IPS DF 19.7 (cell line): ENCODE measurements around the gene RBM33.
"Not testable (repeated sequence)": the region's sequence is repeated elsewhere in the genome, so short reads cannot be mapped to it uniquely, and the experiment has no call there.

Experiments used
- DNase-seq: peaks from one replicate; pipeline ENCODE4 v3.0.0-alpha.2; 2013; ENCODE audit warnings: low read depth, low spot score

Gene RBM33

GRCh38 chr7:155688237-155688636, 43.8 kb downstream of the RBM33 start:
- DNase-seq = not testable (repeated sequence)

GRCh38 chr7:155690655-155691054, 46.2 kb downstream of the RBM33 start:
- DNase-seq = not testable (repeated sequence)

DNA sequence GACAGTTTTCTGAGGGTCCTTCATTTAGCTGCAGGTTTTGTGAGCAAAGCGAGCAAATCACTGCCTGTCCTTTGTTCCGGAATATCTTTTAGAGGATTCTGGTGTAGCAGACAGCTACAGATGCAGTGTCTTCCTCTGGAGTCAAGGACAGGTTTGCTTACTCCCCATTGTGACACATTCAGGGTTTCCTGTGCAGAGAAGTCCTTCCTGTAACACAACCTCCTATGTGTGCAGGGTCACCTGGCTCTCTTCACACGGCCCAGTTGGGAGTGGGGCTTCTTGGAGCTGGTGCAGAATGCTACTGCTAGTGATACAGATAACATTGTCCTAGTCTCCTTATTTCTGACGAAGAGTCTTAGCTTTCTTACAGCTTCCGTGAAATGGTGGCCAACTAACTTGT, 47.9 kb downstream of the RBM33 start:
- peak; percentile 17 for DNase-seq

GRCh38 chr7:155693826-155694225, 49.4 kb downstream of the RBM33 start:
- no peak for DNase-seq

DNA sequence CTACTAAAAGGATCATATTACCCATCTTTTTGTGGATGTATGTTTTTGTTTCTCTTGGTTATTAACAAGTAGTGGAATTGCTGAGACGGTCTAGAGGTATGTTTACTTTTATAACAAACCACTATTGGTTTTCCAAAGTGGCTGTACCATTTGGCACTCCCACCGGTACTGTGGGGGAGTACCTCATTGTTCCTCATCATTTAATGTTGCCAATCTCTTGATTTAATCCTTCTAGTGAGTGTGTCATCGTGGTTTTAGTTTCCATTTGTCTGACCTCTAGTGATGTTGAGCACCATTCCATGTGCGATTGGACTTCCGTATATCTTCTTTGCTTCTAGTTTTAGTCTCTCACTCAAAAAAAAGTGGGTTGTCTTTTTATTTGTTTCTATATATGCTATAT, 50.4 kb downstream of the RBM33 start:
- no peak for DNase-seq

DNA sequence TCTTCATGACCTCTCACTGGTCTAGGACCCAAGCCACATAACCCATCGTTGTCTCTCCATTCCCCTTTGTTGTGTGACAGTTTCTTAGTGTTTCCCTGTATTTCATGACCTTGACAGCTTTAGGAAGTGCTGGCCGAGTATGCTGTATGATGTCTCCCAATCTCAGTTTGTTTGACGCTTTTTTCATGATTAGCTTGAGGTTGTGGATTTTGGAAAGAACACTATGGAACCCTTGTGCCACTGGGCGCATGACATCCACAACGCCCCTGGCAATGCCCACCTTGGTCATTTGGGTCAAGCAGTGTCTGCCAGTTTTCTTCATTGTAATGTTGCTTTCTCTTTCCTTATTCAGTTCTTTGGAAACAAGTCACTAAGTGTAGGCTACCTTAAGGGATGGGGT, 52.3 kb downstream of the RBM33 start:
- DNase-seq = no peak

DNA sequence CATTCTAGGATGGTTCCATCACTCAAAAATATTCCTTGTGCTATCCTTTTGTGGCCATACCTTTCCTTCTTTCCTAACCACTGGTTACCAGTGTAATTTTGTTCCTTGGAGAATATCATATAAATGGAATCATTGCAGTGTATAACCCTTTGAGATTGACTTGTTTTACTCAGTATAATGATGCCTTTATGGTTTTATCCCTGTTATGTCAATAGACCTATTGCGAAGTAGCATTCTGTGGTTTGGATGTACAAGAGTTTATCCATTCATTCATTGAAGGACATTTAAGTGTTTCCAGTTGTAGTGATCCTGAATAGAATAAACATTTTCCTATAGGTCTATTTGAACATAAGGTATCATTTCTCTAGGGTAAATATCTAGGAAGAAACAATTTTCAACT, 54.2 kb downstream of the RBM33 start:
- DNase-seq = no peak

GRCh38 chr7:155699180-155699579, 54.7 kb downstream of the RBM33 start:
- DNase-seq = no peak

- DNase-seq = no peak
These were observed 56.4 kb downstream of the RBM33 start for GRCh38 chr7:155700847-155701246.

- DNase-seq = no peak
These were observed 57.6 kb downstream of the RBM33 start for GRCh38 chr7:155701972-155702544.

DNA sequence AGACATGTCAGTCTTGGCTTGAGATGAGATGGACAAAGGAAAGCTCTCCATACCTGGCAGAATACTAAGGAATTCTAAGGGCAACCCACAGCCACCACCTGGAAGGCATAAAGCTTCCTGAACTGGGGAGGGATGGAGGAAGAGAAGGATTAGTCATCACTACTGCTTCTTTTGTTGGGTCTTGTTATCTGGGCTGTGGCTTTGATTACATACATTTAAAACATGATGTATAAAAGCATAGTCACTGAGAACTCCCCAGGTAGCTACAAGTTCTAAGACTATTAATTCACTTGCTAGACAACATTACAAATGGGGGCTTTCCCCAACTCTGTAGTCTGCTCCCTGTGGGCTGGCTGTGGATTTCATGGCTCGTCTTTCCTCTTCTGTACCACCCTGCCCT, 58.2 kb downstream of the RBM33 start:
- no peak for DNase-seq

DNA sequence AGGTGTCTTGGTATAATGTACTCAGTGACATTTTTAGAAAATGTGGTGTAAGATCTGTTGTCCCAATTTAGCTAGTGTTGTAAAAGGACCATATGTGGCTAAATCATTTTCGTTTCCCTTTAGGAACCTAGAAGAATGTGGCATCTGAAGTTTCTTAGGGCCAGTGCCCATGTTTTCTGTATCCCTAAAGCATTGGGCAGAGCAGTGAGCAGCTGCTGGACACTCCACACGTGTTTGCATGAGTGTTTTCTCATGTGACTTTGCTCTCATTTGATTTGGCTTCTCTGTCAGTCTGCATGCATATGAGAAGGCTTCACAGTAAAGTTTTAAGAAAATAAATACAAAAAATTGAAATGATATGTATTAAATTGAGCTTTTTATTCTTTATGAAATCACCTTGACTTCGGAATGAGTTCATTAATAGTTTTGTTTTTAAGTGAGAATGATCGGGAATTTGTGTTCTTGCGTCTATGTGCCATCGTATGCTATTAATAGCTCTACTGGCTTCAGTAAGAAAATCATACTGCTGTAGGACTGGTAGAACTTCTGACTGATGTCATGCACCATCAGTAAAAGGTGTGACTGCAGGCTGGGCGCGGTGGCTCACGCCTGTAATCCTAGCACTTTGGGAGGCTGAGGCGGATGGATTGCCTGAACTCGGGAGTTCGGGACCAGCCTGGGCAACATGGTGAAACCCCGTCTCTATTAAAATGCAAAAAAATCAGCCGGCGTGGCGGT, 61.3 kb downstream of the RBM33 start:
- no peak for DNase-seq

DNA sequence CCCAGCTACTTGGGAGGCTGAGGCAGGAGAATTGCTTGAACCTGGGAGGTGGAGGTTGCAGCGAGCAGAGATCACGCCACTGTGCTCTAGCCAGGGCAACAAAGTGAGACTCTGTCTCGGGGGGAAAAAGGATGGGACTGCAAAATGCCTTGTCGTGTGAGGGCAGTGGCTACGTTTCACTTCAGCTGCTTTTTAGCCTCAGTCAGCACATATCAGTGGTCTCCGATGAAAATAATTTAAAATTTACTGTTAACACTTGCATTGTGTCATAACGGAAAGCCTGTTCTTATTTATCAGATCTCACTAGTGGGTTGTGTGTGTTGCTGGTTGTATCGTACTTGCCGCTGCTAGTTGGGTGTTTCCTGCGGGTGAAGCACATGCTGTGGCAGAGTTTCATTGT, 61.9 kb downstream of the RBM33 start:
- no peak for DNase-seq

GRCh38 chr7:155709453-155709852, 65.0 kb downstream of the RBM33 start:
- DNase-seq = no peak

DNA sequence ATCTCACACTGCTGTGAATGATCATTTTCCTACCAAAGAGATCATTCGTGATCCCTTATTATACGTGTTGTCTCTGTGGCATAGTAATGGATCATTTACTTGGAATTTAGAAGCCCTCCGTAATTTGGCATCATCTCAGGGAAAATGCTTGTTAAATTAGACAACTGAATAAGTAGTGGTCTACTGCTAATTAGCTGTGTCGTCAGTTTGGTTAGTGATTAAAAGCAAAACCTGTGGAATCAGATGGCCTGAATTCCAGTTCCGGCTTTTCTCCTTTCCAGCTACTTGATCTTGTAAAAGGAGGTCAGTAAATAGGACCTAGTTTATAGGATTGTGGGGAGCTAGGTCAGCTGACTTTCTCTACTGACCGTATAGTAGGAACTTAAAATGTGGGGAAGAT, 65.6 kb downstream of the RBM33 start:
- no peak for DNase-seq

DNA sequence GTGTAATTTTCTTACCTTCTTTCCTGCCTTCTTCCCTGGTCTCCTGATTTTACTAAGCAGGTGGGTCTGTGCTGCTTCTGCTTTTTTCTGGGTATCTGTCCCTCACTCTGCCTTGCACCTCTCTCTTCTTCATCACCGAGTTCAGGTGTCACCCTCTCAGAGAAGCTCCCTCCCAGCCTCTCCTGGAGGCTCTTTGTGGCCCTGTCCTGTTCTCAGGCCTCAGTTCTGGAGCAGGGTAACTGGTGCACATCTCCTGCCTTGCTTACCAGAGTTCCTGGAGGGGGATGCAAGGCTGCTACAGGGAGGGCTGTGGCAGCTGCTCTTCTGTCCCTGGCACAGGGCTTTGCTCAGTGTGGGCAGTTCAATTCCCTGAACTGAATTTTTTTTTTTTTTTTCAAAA, 66.1 kb downstream of the RBM33 start:
- DNase-seq = no peak

- DNase-seq = no peak
These were observed 66.6 kb downstream of the RBM33 start for GRCh38 chr7:155711081-155711480.

- DNase-seq = no peak
These were observed 68.9 kb downstream of the RBM33 start for GRCh38 chr7:155713384-155713783.

GRCh38 chr7:155714702-155715101, 70.2 kb downstream of the RBM33 start:
- DNase-seq = no peak

DNA sequence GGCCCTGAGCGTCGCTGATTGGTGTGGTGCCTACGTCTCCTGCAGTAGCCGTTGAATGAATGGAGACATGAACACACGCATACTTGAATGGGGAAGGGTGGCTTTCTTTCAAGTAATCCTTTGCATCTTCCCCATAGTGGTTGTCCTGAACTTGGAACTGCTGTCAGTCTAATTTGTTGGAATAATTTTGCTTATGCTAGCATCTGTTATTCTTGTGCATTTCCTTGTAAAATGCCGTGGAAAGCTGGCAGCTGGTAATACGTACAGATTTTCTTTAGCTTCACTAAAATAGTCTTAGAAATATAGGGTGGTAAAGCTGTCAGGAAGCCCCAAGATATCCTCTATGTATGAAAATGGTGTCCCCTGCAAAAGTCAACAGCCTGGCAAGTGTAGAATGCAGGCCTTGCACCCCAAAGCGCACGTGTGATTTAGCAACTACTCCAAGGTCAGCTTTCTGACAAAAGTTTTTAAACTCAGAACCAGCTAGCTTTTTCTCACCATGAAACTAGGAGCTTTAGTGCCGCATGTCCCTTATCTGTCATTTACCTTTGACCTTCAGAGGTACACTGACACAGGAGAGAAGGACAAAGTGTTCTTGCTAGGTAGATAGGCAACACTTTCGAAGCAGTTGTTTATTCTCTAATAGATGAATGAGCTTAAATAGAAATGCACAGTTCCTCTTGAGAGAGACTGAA, 70.8 kb downstream of the RBM33 start:
- no peak for DNase-seq

DNA sequence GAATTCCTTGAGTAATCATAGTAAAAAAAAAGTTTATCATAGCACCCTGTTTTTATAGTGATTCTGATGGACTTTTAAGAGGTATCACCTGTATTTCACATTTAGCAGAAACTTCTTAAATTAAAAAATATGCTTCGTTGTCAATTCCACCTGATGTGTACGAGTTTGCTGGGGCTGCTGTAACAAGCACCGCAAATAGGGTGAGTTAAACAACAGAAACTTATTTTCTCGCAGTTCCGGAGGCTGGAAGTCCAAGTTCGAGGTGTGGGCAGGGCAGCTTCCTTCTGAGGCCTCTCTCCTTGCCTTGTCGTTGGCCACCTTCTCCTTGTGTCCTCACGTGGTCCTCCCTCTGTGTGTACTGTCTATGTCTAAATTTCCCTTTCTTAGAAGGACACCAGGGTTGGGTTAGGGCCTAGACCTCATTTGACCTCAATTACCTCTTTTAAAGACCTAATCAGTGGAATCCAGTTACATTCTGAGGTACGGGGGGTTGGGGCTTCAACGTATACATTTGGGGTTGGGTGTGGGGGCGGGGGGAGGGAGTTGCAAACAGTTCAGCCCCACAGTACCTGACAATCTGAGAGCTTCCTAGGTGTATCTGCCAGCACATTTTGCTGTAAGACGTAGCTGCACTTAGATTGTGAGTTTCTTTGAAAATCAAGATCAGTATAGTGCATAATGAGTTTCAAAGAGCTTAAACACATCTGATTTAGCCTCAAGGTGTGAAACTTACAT, 72.7 kb downstream of the RBM33 start:
- no peak for DNase-seq

DNA sequence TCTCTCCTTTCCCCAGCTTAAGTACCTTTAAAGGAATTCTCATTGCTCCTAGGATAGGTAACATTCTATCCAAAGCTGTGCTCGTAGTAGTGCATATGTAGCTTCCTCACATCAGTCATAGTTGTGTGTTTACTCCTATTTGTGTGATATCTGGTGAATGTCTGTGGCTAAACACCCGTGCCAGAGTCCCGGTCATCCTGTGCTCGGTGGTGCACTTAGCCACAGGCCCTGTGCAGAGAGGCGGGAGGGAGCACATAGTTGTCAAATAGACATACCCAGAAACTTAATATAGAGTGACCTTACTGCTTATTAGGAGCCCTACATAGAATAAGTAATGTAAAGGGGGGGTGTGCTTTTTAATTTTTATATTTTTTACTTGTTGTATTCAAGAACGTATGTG, 76.6 kb downstream of the RBM33 start:
- no peak for DNase-seq
